Body of pancreas (tissue), 4 donors: ENCODE data around the gene UNC13C. TPM values are rescaled to one million over a fixed set of nuclear protein-coding genes. Genes with fewer than 3 reads are reported as not detected.
A peak's percentile ranks its signal among the peaks of the same experiment; 100 is the strongest.

Experiments used
- ATAC-seq: fragments of 150-250 bp; one replicate; pipeline ENCODE4 v1.9.1; 2016
- DNase-seq, 4 donors: peaks; one replicate each; pipeline ENCODE4 v3.0.0-alpha.2; 2019
- H3K27ac ChIP-seq, 4 donors: fragments of 200-600 bp; sonication (generic); 1 replicate in 3 of 4; 2 replicates in 1 of 4; pipeline versions ENCODE4 v1.5.1 to v1.6.1; 2016 to 2019; ENCODE audit warnings: mild to moderate bottlenecking in 1 of 4, mixed read lengths in 1 of 4, moderate library complexity in 1 of 4
- H3K27me3 ChIP-seq, 2 donors: fragments of 200-600 bp; sonication (generic); one replicate each; pipeline ENCODE4 v1.6.0; 2016; ENCODE audit warnings: mild to moderate bottlenecking in 1 of 2
- H3K36me3 ChIP-seq, 2 donors: fragments of 200-600 bp; sonication (generic); replicated peaks in 1 of 2; 2 replicates each; pipeline ENCODE4 v1.5.1; 2016; ENCODE audit warnings: low read depth in 2 of 2; ENCODE audit not compliant: insufficient read depth in 1 of 2
- H3K4me1 ChIP-seq: fragments of 200-600 bp; sonication (generic); one replicate; pipeline ENCODE4 v1.6.0; 2016
- H3K4me3 ChIP-seq, 2 donors: fragments of 200-600 bp; sonication (generic); 1 replicate in 1 of 2; 2 replicates in 1 of 2; pipeline ENCODE4 v1.5.1; 2016 to 2019
- H3K9me3 ChIP-seq, 3 donors: fragments of 200-600 bp; sonication (generic); 1 replicate in 2 of 3; 2 replicates in 1 of 3; pipeline ENCODE4 v1.5.1; 2016
- CTCF ChIP-seq, 7 experiments: fragments of 450-650 bp in 4 of 7; fragments of 200-600 bp in 3 of 7; sonication (generic) in 3 of 7; IDR thresholded peaks; one replicate each; pipeline ENCODE4 v1.5.1; 2016 to 2019; ENCODE audit warnings: antibody characterized with exemption in 7 of 7
- POLR2A ChIP-seq, 3 donors: fragments of 450-650 bp; IDR thresholded peaks; one replicate each; pipeline ENCODE4 v1.6.1; 2016; ENCODE audit warnings: antibody characterized with exemption in 3 of 3, mild to moderate bottlenecking in 2 of 3
- WGBS, 2 donors: methylation state at CpG; one replicate each; pipeline ENCODE4 v1.1.5; 2017; 5-methylcytosine and 5-hydroxymethylcytosine counted together
- intact Hi-C: fragments of 100-400 bp; cut with DNase I; formaldehyde crosslinking; loops from one replicate; pipeline ENCODE4 v1.15.1; 2023
- total RNA-seq, 2 donors: library from RNA; depleted of rRNA; stranded (reverse); fragments of >200 nt; gene quantifications; one replicate each; pipeline ENCODE4 v1.1.0, GENCODE V29; 2016

UNC13C gene
- total RNA-seq, 2 donors from 2014 or later = not detected

- Histone ChIP-seq H3K4me3 (no peak overlapping the region), H3K27ac (no peak overlapping the region), H3K9me3 (no peaks in the 10 kb centered on the region), H3K27me3 (peaks cover 0 to 6% of the 10 kb centered on the region in 2 donors), H3K4me1 (no peaks in the 10 kb centered on the region), H3K36me3 (no peaks in the 10 kb centered on the region)
- ATAC-seq (no peak), DNase-seq (peak in 1 of 4 donors; percentile 6)
- TF ChIP-seq POLR2A (IDR thresholded peaks at IDR 0.05) (no peak), CTCF (IDR thresholded peaks at IDR 0.05) (peak; percentile 40 to 77 (median 57))
- 24 to 38% methylated on average over 7 of the region's 7 CpGs for WGBS, 2 donors
- intact Hi-C loops = no loop called here
Observed at GRCh38 chr15:54082836-54083492, 104.7 kb downstream of the UNC13C start.

GRCh38 chr15:54083501-54083900 lies 105.3 kb downstream of the UNC13C start:
- Histone ChIP-seq H3K9me3 (no peaks in the 10 kb centered on the region), H3K27me3 (peaks cover 0 to 6% of the 10 kb centered on the region in 2 donors), H3K4me3 (no peak overlapping the region), H3K27ac (no peak overlapping the region), H3K4me1 (no peaks in the 10 kb centered on the region), H3K36me3 (no peaks in the 10 kb centered on the region)
- 53 to 56% methylated on average over 4 of the region's 4 CpGs for WGBS, 2 donors
- intact Hi-C loops = no loop called here
- DNase-seq (no peak), ATAC-seq (no peak)
- no peak for TF ChIP-seq CTCF (IDR thresholded peaks at IDR 0.05)
- TF ChIP-seq POLR2A (IDR thresholded peaks at IDR 0.05) = no peak

- peaks cover 0 to 6% of the 10 kb centered on the region in 2 donors for H3K27me3 ChIP-seq
- no peak for ATAC-seq
Observed at GRCh38 chr15:54083991-54084390, 105.8 kb downstream of the UNC13C start.

GRCh38 chr15:54088837-54089236 lies 110.6 kb downstream of the UNC13C start:
- Histone ChIP-seq H3K9me3 (no peaks in the 10 kb centered on the region), H3K4me1 (no peaks in the 10 kb centered on the region), H3K27me3 (peaks cover 0 to under 1% of the 10 kb centered on the region in 2 donors), H3K36me3 (no peaks in the 10 kb centered on the region), H3K27ac (no peak overlapping the region), H3K4me3 (no peak overlapping the region)
- TF ChIP-seq CTCF (IDR thresholded peaks at IDR 0.05) = no peak
- TF ChIP-seq POLR2A (IDR thresholded peaks at IDR 0.05) = no peak
- DNase-seq (no peak), ATAC-seq (no peak)
- 46 to 59% methylated on average over 2 of the region's 2 CpGs for WGBS, 2 donors
- intact Hi-C loops = no loop called here

More at GRCh38 chr15:54083991-54084390, 105.8 kb downstream of the UNC13C start:
- Histone ChIP-seq H3K4me3 (no peak overlapping the region), H3K36me3 (no peaks in the 10 kb centered on the region), H3K27ac (no peak overlapping the region), H3K9me3 (no peaks in the 10 kb centered on the region), H3K4me1 (no peaks in the 10 kb centered on the region)
- DNase-seq = no peak
- no peak for TF ChIP-seq POLR2A (IDR thresholded peaks at IDR 0.05)
- TF ChIP-seq CTCF (IDR thresholded peaks at IDR 0.05) = no peak
- intact Hi-C loops = no loop called here
- 49 to 60% methylated on average over 7 of the region's 7 CpGs for WGBS, 2 donors

GRCh38 chr15:54089776-54090175 lies 111.5 kb downstream of the UNC13C start:
- intact Hi-C loops = no loop called here
- H3K4me3 ChIP-seq = no peak overlapping the region
- 69 to 71% methylated on average over 3 of the region's 3 CpGs for WGBS, 2 donors
- H3K27me3 ChIP-seq = no peaks in the 10 kb centered on the region
- H3K9me3 ChIP-seq = no peaks in the 10 kb centered on the region
- DNase-seq (no peak), ATAC-seq (no peak)
- H3K36me3 ChIP-seq = no peaks in the 10 kb centered on the region
- TF ChIP-seq POLR2A (IDR thresholded peaks at IDR 0.05) = no peak
- TF ChIP-seq CTCF (IDR thresholded peaks at IDR 0.05) = no peak
- H3K4me1 ChIP-seq = no peaks in the 10 kb centered on the region
- no peak overlapping the region for H3K27ac ChIP-seq
